PC-9 (cell line): Measurements from ENCODE around the gene DEPP1.

Experiments used
- CTCF ChIP-seq: fragments of 200-600 bp; sonication (generic); conservative IDR thresholded peaks from 2 replicates; pipeline ENCODE4 v1.6.1; 2017; ENCODE audit warnings: mixed run types, antibody characterized with exemption, mild to moderate bottlenecking, moderate library complexity
- EZH2 ChIP-seq: fragments of 200-600 bp; sonication (generic); IDR thresholded peaks from 2 replicates; pipeline ENCODE4 v1.8.0; 2017; ENCODE audit warnings: antibody characterized with exemption, low read depth

GRCh38 chr10:44989597-44990301, 11.1 kb upstream of the DEPP1 start:
- TF ChIP-seq CTCF (no peak), EZH2 (no peak)
